IMR-90 (cell line): ENCODE measurements around the gene SLC44A4. TPM values are rescaled to one million over a fixed set of nuclear protein-coding genes. Genes with fewer than 3 reads are reported as not detected.

ENCODE experiments used
- ATAC-seq: fragments of 200-7000 bp; cut with Tn5 transposase; 2 replicates; pipeline ENCODE4 v1.9.1; 2020; ENCODE audit warnings: low read depth, mild to moderate bottlenecking, moderate library complexity
- BruUV-seq: library from RNA; stranded (reverse); fragments of 400-500 nt; replicated peaks from 2 replicates; lab custom pipeline; 2021; lab: Mats Ljungman, UMichigan
- CTCF ChIA-PET: fragments of 300-600 bp; formaldehyde crosslinking; extraction: SDS; loops from one replicate; lab custom pipeline; 2021; ENCODE audit warnings: antibody characterized with exemption; lab: Yijun Ruan, JAX
- POLR2A ChIA-PET: fragments of 300-600 bp; sonication (Branson Sonifier 250); formaldehyde crosslinking; loops from one replicate; lab custom pipeline; 2022; ENCODE audit warnings: antibody characterized with exemption; ENCODE audit not compliant: unreplicated experiment; lab: Charles Lee
- DNase-seq: peaks from one replicate; pipeline ENCODE4 v3.0.0; 2013
- H2AFZ ChIP-seq: replicated peaks from 2 replicates; pipeline ENCODE3; 2013; ENCODE audit warnings: low read length, mild to moderate bottlenecking; ENCODE audit not compliant: poor library complexity
- H2AK5ac ChIP-seq: 2 replicates; pipeline ENCODE4 v1.6.1; 2013; ENCODE audit warnings: low read depth, low read length, inconsistent platforms
- H2AK9ac ChIP-seq: replicated peaks from 2 replicates; pipeline ENCODE3; 2013; ENCODE audit warnings: mild to moderate bottlenecking, low read depth, low read length, moderate library complexity; ENCODE audit not compliant: poor library complexity
- H2BK120ac ChIP-seq: 2 replicates; pipeline ENCODE4 v1.6.1; 2013; ENCODE audit warnings: low read depth, low read length, inconsistent platforms
- H2BK15ac ChIP-seq: 3 replicates; pipeline ENCODE4 v1.6.1; 2013; ENCODE audit warnings: low read depth, low read length, inconsistent platforms
- H2BK20ac ChIP-seq: 2 replicates; pipeline ENCODE4 v1.6.1; 2013; ENCODE audit warnings: low read depth, mild to moderate bottlenecking, inconsistent platforms, low read length, moderate library complexity
- H2BK5ac ChIP-seq: 2 replicates; pipeline ENCODE4 v1.6.1; 2013; ENCODE audit warnings: mild to moderate bottlenecking, low read depth, low read length, inconsistent platforms; ENCODE audit not compliant: poor library complexity, severe bottlenecking
- H3K14ac ChIP-seq: replicated peaks from 2 replicates; pipeline ENCODE4 v1.6.1; 2013; ENCODE audit warnings: low read depth, low read length, inconsistent platforms
- H3K18ac ChIP-seq: 2 replicates; pipeline ENCODE4 v1.6.1; 2013; ENCODE audit warnings: low read depth, low read length, control low read depth
- H3K23ac ChIP-seq: 2 replicates; pipeline ENCODE4 v1.6.1; 2013; ENCODE audit warnings: low read depth, low read length, inconsistent platforms
- H3K27ac ChIP-seq: 2 replicates; pipeline ENCODE4 v1.5.1; 2013; ENCODE audit warnings: mild to moderate bottlenecking, control low read depth, low read length; ENCODE audit not compliant: insufficient read depth
- H3K27me3 ChIP-seq: 2 replicates; pipeline ENCODE4 v1.6.1; 2013; ENCODE audit warnings: low read length; ENCODE audit not compliant: control insufficient read depth, insufficient read depth
- H3K36me3 ChIP-seq: 2 replicates; pipeline ENCODE4 v1.6.1; 2013; ENCODE audit warnings: low read length, mixed read lengths; ENCODE audit not compliant: control insufficient read depth, insufficient read depth
- H3K4ac ChIP-seq: 2 replicates; pipeline ENCODE4 v1.6.1; 2013; ENCODE audit warnings: low read depth, low read length, inconsistent platforms
- H3K4me1 ChIP-seq: 2 replicates; pipeline ENCODE4 v1.6.1; 2013; ENCODE audit warnings: low read length, mixed read lengths; ENCODE audit not compliant: control insufficient read depth, insufficient read depth
- H3K4me2 ChIP-seq: 2 replicates; pipeline ENCODE4 v1.6.1; 2013; ENCODE audit warnings: low read depth, mild to moderate bottlenecking, control low read depth, low read length, moderate library complexity
- H3K4me3 ChIP-seq: 2 replicates; pipeline ENCODE4 v1.5.1; 2013; ENCODE audit warnings: low read depth, mild to moderate bottlenecking, control low read depth, low read length, moderate library complexity; ENCODE audit not compliant: insufficient read depth
- H3K56ac ChIP-seq: 2 replicates; pipeline ENCODE4 v1.6.1; 2013; ENCODE audit warnings: low read length, inconsistent platforms; ENCODE audit not compliant: insufficient read depth; ENCODE audit errors: extremely low read depth
- H3K79me1 ChIP-seq, 2 experiments: 2 replicates each; pipeline ENCODE4 v1.6.1; 2013; ENCODE audit warnings: low read length in 2 of 2, inconsistent platforms in 1 of 2, low read depth in 1 of 2
- H3K9ac ChIP-seq: 2 replicates; pipeline ENCODE4 v1.6.1; 2013; ENCODE audit warnings: low read depth, low read length, control low read depth
- H3K9me1 ChIP-seq: 2 replicates; pipeline ENCODE4 v1.6.1; 2013; ENCODE audit warnings: low read length, inconsistent platforms; ENCODE audit not compliant: insufficient read depth
- H3K9me3 ChIP-seq: 2 replicates; pipeline ENCODE4 v1.6.1; 2013; ENCODE audit warnings: low read length; ENCODE audit not compliant: control insufficient read depth, insufficient read depth
- H4K20me1 ChIP-seq: 2 replicates; pipeline ENCODE4 v1.6.1; 2013; ENCODE audit warnings: low read length, inconsistent platforms; ENCODE audit not compliant: insufficient read depth
- H4K5ac ChIP-seq: 2 replicates; pipeline ENCODE4 v1.6.1; 2013; ENCODE audit warnings: mild to moderate bottlenecking, low read depth, low read length, control low read depth
- H4K8ac ChIP-seq, 2 experiments: 2 replicates each; pipeline ENCODE4 v1.6.1; 2013; ENCODE audit warnings: low read depth in 2 of 2, low read length in 2 of 2, control low read depth in 1 of 2, inconsistent platforms in 1 of 2
- H4K91ac ChIP-seq: 2 replicates; pipeline ENCODE4 v1.6.1; 2013; ENCODE audit warnings: low read depth, low read length, inconsistent platforms; ENCODE audit not compliant: insufficient read depth
- BHLHE40 ChIP-seq: fragments of 150-350 bp; IDR thresholded peaks from 2 replicates; pipeline ENCODE4 v1.6.1; 2016; ENCODE audit warnings: mild to moderate bottlenecking, low read depth, low read length
- CEBPB ChIP-seq: IDR thresholded peaks from 2 replicates; pipeline ENCODE4 v1.6.1; 2012; ENCODE audit warnings: low read depth, low read length, improper control_type of control experiment
- CHD1 ChIP-seq: IDR thresholded peaks from 2 replicates; pipeline ENCODE4 v1.6.1; 2012; ENCODE audit warnings: low read depth, low read length, improper control_type of control experiment
- CTCF ChIP-seq: conservative IDR thresholded peaks from 2 replicates; pipeline ENCODE4 v1.5.1; 2012; ENCODE audit warnings: mild to moderate bottlenecking, low read depth, low read length, improper control_type of control experiment
- ELK1 ChIP-seq: fragments of 150-350 bp; IDR thresholded peaks from 2 replicates; pipeline ENCODE4 v1.6.1; 2016; ENCODE audit warnings: low read depth, mild to moderate bottlenecking, low read length, moderate library complexity, borderline replicate concordance
- FOS ChIP-seq: fragments of 150-350 bp; IDR thresholded peaks from 2 replicates; pipeline ENCODE4 v1.6.1; 2016; ENCODE audit warnings: low read depth, low read length
- MAFK ChIP-seq: IDR thresholded peaks from 2 replicates; pipeline ENCODE4 v1.6.1; 2012; ENCODE audit warnings: low read depth, low read length, improper control_type of control experiment
- MAZ ChIP-seq: IDR thresholded peaks from 2 replicates; pipeline ENCODE4 v1.6.1; 2012; ENCODE audit warnings: low read depth, mild to moderate bottlenecking, low read length, improper control_type of control experiment, moderate library complexity, borderline replicate concordance
- MXI1 ChIP-seq: IDR thresholded peaks from 2 replicates; pipeline ENCODE4 v1.6.1; 2012; ENCODE audit warnings: low read depth, mild to moderate bottlenecking, low read length, moderate library complexity, borderline replicate concordance
- NFE2L2 ChIP-seq: fragments of 150-350 bp; IDR thresholded peaks from 2 replicates; pipeline ENCODE4 v1.6.1; 2016; ENCODE audit warnings: low read depth, mild to moderate bottlenecking, low read length
- POLR2A ChIP-seq: IDR thresholded peaks from 2 replicates; pipeline ENCODE4 v1.6.1; 2012; ENCODE audit warnings: mild to moderate bottlenecking, low read depth, low read length
- RAD21 ChIP-seq: IDR thresholded peaks from 2 replicates; pipeline ENCODE4 v1.6.1; 2012; ENCODE audit warnings: low read length, improper control_type of control experiment
- RCOR1 ChIP-seq: IDR thresholded peaks from 2 replicates; pipeline ENCODE4 v1.6.1; 2012; ENCODE audit warnings: mild to moderate bottlenecking, low read length, improper control_type of control experiment; ENCODE audit not compliant: insufficient replicate concordance
- RFX5 ChIP-seq: IDR thresholded peaks from 2 replicates; pipeline ENCODE4 v1.8.0; 2012; ENCODE audit warnings: low read depth, mild to moderate bottlenecking, low read length, moderate library complexity
- USF2 ChIP-seq: fragments of 150-350 bp; IDR thresholded peaks from 2 replicates; pipeline ENCODE4 v1.6.1; 2017; ENCODE audit warnings: mild to moderate bottlenecking, antibody characterized with exemption, low read length, low read depth
- whole genome bisulfite sequencing, 2 experiments: methylation state at CpG; one replicate each; pipeline versions ENCODE4 v1.1.5 to v1.1.7; 2013; ENCODE audit warnings: missing lambda C conversion rate in 2 of 2; ENCODE audit not compliant: insufficient read length in 1 of 2; ENCODE audit errors: extremely low coverage in 2 of 2; 5-methylcytosine and 5-hydroxymethylcytosine counted together
- dilution Hi-C: fragments of 300-500 bp; cut with HindIII; formaldehyde crosslinking; loops from one replicate; pipeline ENCODE4 v1.14.3; 2018; ENCODE audit warnings: low sequenced_read_pairs; ENCODE audit not compliant: unreplicated experiment
- in situ Hi-C: fragments of 300-500 bp; cut with MboI; formaldehyde crosslinking; loops from 3 replicates; pipeline ENCODE4 v1.14.3; 2019; ENCODE audit warnings: low sequenced_read_pairs, inconsistent platforms, mixed read lengths
- intact Hi-C: fragments of 100-400 bp; cut with micrococcal nuclease; formaldehyde crosslinking; loops from 2 replicates; pipeline ENCODE4 v1.10.0; 2022
- polyA plus RNA-seq, 3 experiments: library from polyadenylated mRNA; depleted of rRNA; stranded (reverse); fragments of >200 nt; gene quantifications; 2 replicates each; pipeline ENCODE4 v1.2.3, GENCODE V29; 2012; ENCODE audit warnings: low replicate concordance in 1 of 3
- total RNA-seq: library from RNA; depleted of rRNA; stranded (reverse); fragments of >200 nt; gene quantifications from 2 replicates; pipeline ENCODE4 v1.2.3, GENCODE V29; 2012

Gene SLC44A4
- total and polyA plus RNA-seq, 2 of the 4 experiments (the other 2 are of a cell fraction), result 0.14 to 0.36 TPM

- no peak overlapping the region for H2BK5ac ChIP-seq
- dilution Hi-C loops, result no loop called here
- H3K9me3 ChIP-seq, result no peaks in the 10 kb centered on the region
- no peak overlapping the region for H3K9ac ChIP-seq
- ChIA-PET CTCF (interaction anchor here (1.2 kb wide), 1 partner anchor 14 kb away, joined by 7 read pairs; no protein-coding TSS in a partner anchor), POLR2A (interaction anchor here (0.6 to 0.7 kb wide), 2 partner anchors 22 to 25 kb away, joined by 3 to 4 read pairs; no protein-coding TSS in a partner anchor)
- no peak overlapping the region for H4K5ac ChIP-seq
- H3K9me1 ChIP-seq, result no peaks in the 10 kb centered on the region
- TF ChIP-seq BHLHE40 (no peak), FOS (no peak), USF2 (no peak), MAZ (no peak), MAFK (no peak), MXI1 (no peak), NFE2L2 (no peak), CEBPB (no peak), POLR2A (no peak), ELK1 (no peak), RAD21 (no peak), RCOR1 (no peak), CHD1 (no peak), CTCF (no peak), RFX5 (no peak)
- no peak overlapping the region for H3K14ac ChIP-seq
- H3K56ac ChIP-seq, result no peak overlapping the region
- H2BK120ac ChIP-seq, result no peak overlapping the region
- no peak overlapping the region for H2BK15ac ChIP-seq
- ATAC-seq (no peak), DNase-seq (no peak)
- peaks cover 10% of the 10 kb centered on the region for H3K4me1 ChIP-seq
- no peaks in the 10 kb centered on the region for H3K27me3 ChIP-seq
- H4K91ac ChIP-seq, result no peak overlapping the region
- H3K4me3 ChIP-seq, result no peak overlapping the region
- H2AK5ac ChIP-seq, result no peak overlapping the region
- no peaks in the 10 kb centered on the region for H4K20me1 ChIP-seq
- peaks cover 19% of the 10 kb centered on the region for H3K36me3 ChIP-seq
- intact Hi-C loops, result no loop called here
- no peaks in the 10 kb centered on the region for H3K79me1 ChIP-seq
- no peak overlapping the region for H2BK20ac ChIP-seq
- no peak overlapping the region for H2AFZ ChIP-seq
- H4K8ac ChIP-seq, result no peak overlapping the region
- WGBS, 2 experiments, result no CpG with 5 or more reads among the region's 7 CpGs
- H3K4ac ChIP-seq, result no peak overlapping the region
- H3K27ac ChIP-seq, result no peak overlapping the region
- no peak overlapping the region for H2AK9ac ChIP-seq
- in situ Hi-C loops, result no loop called here
- no peak overlapping the region for H3K18ac ChIP-seq
- no peak overlapping the region for H3K23ac ChIP-seq
- H3K4me2 ChIP-seq, result no peak overlapping the region
- no TSS peak for BruUV-seq
Measured at GRCh38 chr6:31876357-31876756, 2.4 kb downstream of the SLC44A4 start.
